Left ventricle myocardium inferior (tissue), 1 donor: Measurements from ENCODE around the gene MYOC. TPM values are rescaled to one million over a fixed set of nuclear protein-coding genes. Genes with fewer than 3 reads are reported as not detected.
"Not testable (repeated sequence)": the region's sequence is repeated elsewhere in the genome, so short reads cannot be mapped to it uniquely, and the experiment has no call there.

Experiments used
- DNase-seq: peaks from one replicate; pipeline ENCODE4 v3.0.0-alpha.2; 2020
- H3K27ac ChIP-seq: fragments of 200-600 bp; replicated peaks from 2 replicates; pipeline ENCODE4 v1.8.0; 2021
- H3K27me3 ChIP-seq: fragments of 200-600 bp; 2 replicates; pipeline ENCODE4 v1.8.0; 2021; ENCODE audit warnings: low read depth
- H3K36me3 ChIP-seq: fragments of 200-600 bp; 2 replicates; pipeline ENCODE4 v1.8.0; 2021
- H3K4me1 ChIP-seq: fragments of 200-600 bp; 2 replicates; pipeline ENCODE4 v1.8.0; 2021
- H3K4me3 ChIP-seq: fragments of 200-600 bp; 2 replicates; pipeline ENCODE4 v1.8.0; 2021; ENCODE audit warnings: mild to moderate bottlenecking, moderate library complexity
- H3K9me3 ChIP-seq: fragments of 200-600 bp; replicated peaks from 2 replicates; pipeline ENCODE4 v1.8.0; 2021
- CTCF ChIP-seq: fragments of 200-600 bp; IDR thresholded peaks from 2 replicates; pipeline ENCODE4 v1.8.0; 2021; ENCODE audit warnings: antibody characterized with exemption, mild to moderate bottlenecking, borderline replicate concordance
- intact Hi-C: fragments of 100-400 bp; cut with micrococcal nuclease; formaldehyde crosslinking; loops from one replicate; pipeline ENCODE4 v1.11.0; 2022
- total RNA-seq: library from RNA; stranded (reverse); fragmentation: NEBNext Ultra II Directional; extraction: Animal tissue kit (Norgen Biotek cat#: 25700); gene quantifications from one replicate; pipeline ENCODE4 v1.2.1, GENCODE V29; 2021
- donor health status: DM: no; HTN: yes; CAD: no; lungs with severe emphysema.

MYOC gene
- total RNA-seq, 1 donor from 2014 or later: 1.0 TPM

DNA sequence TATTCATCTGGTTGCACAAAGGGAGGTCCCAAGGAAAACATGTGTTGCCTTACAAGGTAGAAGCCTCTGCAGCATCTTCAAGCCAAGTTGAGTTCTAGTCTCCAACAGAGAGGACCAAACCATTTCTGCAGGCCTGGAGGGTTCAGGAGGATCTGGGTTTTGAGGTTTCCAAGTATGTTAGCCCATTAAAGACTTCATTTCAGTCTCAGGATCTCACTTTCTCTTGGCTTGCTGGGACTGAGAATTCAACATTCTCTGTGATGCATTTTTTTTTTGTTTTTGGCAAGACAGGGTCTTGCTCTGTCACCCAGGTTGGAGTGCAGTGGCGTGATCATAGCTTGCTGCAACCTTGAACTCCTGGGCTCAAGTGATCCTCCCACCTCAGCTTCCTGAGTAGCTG, 39.2 kb downstream of the MYOC start:
- Histone ChIP-seq H3K27me3 (no peaks in the 10 kb centered on the region), H3K4me1 (no peaks in the 10 kb centered on the region), H3K4me3 (no peak overlapping the region), H3K36me3 (no peaks in the 10 kb centered on the region), H3K27ac (no peak overlapping the region), H3K9me3 (no peaks in the 10 kb centered on the region)
- no peak for TF ChIP-seq CTCF
- intact Hi-C loops: no loop called here
- no peak for DNase-seq

- H3K36me3 ChIP-seq: no peaks in the 10 kb centered on the region
- no peaks in the 10 kb centered on the region for H3K27me3 ChIP-seq
- no peak overlapping the region for H3K27ac ChIP-seq
- no peak overlapping the region for H3K4me3 ChIP-seq
- intact Hi-C loops: no loop called here
- TF ChIP-seq CTCF: no peak
- H3K9me3 ChIP-seq: no peaks in the 10 kb centered on the region
- H3K4me1 ChIP-seq: no peaks in the 10 kb centered on the region
- no peak for DNase-seq
Measured at GRCh38 chr1:171611306-171611705, 41.2 kb downstream of the MYOC start.

DNA sequence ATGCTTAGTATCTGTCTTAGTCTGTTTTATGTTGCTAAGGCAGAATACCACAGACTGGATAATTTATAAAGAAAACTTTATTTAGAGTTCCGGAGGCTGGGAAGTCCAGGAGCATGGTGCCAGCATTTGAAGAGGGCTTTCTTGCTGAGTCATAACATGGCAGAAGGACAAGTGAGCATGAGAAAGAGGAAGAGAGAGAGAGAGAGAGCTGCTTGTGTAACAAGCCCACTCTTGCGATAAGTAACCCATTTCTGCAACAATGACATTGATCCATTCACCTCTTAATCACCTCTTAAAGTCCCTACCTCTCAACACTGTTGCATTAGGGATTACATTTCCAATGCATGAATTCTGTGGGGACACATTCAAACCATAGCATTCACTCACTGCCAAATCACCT, 42.1 kb downstream of the MYOC start:
- no peaks in the 10 kb centered on the region for H3K4me1 ChIP-seq
- no peak overlapping the region for H3K27ac ChIP-seq
- no peaks in the 10 kb centered on the region for H3K9me3 ChIP-seq

DNA sequence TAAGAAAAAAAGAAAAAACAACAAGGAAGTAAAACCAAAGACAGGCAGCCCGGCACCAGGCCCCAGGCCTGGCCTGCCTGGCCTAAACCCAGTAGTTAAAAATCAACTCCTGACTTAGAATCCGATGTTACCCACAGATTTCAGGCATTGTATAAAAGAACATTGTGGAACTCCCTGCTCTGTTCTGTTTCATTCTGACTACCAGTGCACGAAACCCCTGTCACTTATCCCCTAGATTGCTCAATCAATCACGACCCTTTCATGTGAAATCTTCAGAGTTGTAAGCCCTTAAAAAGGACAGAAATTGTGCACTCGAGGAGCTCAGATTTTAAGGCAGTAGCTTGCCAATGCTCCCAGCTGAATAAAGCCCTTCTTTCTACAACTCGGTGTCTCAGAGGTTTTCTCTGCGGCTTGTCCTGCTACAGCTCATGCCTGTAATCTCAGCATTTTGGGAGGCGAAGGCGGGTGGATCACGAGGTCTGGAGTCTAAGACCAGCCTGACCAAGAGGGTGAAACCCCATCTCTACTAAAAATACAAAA, 46.0 kb downstream of the MYOC start:
- DNase-seq: no peak
- Histone ChIP-seq H3K27ac (no peak overlapping the region), H3K4me1 (no peaks in the 10 kb centered on the region), H3K36me3 (no peaks in the 10 kb centered on the region), H3K27me3 (no peaks in the 10 kb centered on the region), H3K9me3 (no peaks in the 10 kb centered on the region), H3K4me3 (no peak overlapping the region)
- TF ChIP-seq CTCF: no peak
- intact Hi-C loops: no loop called here

More for the DNA sequence above, 42.1 kb downstream of the MYOC start:
- no peak for DNase-seq
- intact Hi-C loops: no loop called here
- Histone ChIP-seq H3K36me3 (no peaks in the 10 kb centered on the region), H3K4me3 (no peak overlapping the region), H3K27me3 (no peaks in the 10 kb centered on the region)
- no peak for TF ChIP-seq CTCF

DNA sequence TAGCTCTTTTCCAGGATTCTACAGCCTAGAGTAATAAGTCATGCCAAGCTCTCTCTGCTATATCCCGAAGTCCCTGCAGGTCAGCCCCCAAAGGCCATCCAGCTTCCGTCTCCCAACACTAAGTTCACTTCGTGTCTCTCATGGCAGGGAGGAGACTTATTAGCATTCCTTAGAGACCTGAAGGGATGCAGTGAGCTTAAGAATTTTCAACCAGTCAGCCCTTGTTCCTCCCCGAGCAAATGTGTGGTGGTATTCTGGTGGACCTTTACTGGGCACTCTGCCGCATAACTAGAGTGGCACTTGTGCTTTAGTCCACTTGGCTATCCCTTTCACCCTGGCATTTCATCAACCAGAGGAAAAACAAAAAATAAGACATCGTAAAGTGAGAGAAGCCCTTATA, 49.4 kb downstream of the MYOC start:
- DNase-seq, intact Hi-C loops, H3K27ac ChIP-seq, H3K4me1 ChIP-seq, H3K27me3 ChIP-seq, H3K9me3 ChIP-seq, H3K4me3 ChIP-seq, H3K36me3 ChIP-seq: not testable (repeated sequence)

DNA sequence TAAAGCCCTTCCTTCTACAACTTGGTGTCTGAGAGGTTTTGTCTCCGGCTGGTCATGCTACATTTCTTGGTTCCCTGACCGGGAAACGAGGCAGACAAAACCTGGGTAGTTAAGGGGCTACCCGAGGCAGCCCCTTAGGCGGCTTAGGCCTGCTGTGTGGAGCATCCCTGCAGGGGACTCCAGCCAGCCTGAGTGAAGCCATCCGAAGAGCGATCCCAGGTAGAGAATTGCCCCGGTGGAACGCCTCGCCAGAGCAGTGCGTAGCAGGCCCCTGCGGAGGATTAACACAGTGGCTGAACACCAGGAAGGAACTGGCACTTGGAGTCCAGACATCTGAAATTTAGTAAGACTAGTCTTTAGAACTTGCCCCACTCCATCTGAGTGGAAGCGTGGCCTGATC, 51.6 kb downstream of the MYOC start:
- DNase-seq: no peak
- no peaks in the 10 kb centered on the region for H3K27me3 ChIP-seq
- TF ChIP-seq CTCF: no peak
- no peak overlapping the region for H3K4me3 ChIP-seq
- no peaks in the 10 kb centered on the region for H3K4me1 ChIP-seq
- intact Hi-C loops: no loop called here
- H3K27ac ChIP-seq: no peak overlapping the region
- H3K36me3 ChIP-seq: no peaks in the 10 kb centered on the region
- H3K9me3 ChIP-seq: no peaks in the 10 kb centered on the region

DNA sequence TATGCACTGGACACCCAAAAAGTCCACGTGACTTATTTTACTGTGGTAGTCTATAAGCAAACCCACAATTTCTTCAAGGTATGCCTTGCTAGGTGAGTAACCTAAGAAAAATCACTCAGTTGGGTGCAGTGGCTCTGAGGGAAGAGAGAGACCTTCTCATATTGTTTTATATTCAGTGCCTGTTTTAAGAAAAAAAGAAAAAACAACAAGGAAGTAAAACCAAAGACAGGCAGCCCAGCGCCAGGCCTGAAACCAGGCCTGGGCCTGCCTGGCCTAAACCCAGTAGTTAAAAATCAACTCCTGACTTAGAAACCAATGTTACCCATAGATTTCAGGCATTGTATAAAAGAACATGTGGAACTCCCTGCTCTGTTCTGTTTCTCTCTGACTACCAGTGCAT, 52.2 kb downstream of the MYOC start:
- H3K27ac ChIP-seq, H3K27me3 ChIP-seq, H3K36me3 ChIP-seq, intact Hi-C loops, H3K9me3 ChIP-seq, DNase-seq, H3K4me1 ChIP-seq, H3K4me3 ChIP-seq: not testable (repeated sequence)
